ENCODE results near the gene ABI1. TPM values are rescaled to one million over a fixed set of nuclear protein-coding genes. Genes with fewer than 3 reads are reported as not detected.

ABI1 gene
- polyA plus RNA-seq, 1 donor from 2014 or later: 50.4 TPM

GRCh38 chr10:26781797-26782196, 79.0 kb downstream of the ABI1 start:
- Histone ChIP-seq H3K9ac (ENCODE audit: low read length) (no peak overlapping the region), H3K79me2 (replicated peaks; ENCODE audit: insufficient read depth, low read length) (no peaks in the 10 kb centered on the region), H3F3A (ENCODE audit: insufficient read depth, low read length, poor library complexity, severe bottlenecking) (no peaks in the 10 kb centered on the region), H3K9me2 (ENCODE audit: insufficient read depth, low read length) (no peaks in the 10 kb centered on the region), H3K9me3 (ENCODE audit: low read length) (no peaks in the 10 kb centered on the region), H3K4me3 (ENCODE audit: low read length) (no peak overlapping the region), H3K27ac (ENCODE audit: low read length) (no peak overlapping the region), H3K4me2 (ENCODE audit: low read length) (no peak overlapping the region), H3K36me3 (ENCODE audit: insufficient read depth, low read length) (no peaks in the 10 kb centered on the region), H4K20me1 (ENCODE audit: insufficient read depth) (no peaks in the 10 kb centered on the region), H3K27me3 (ENCODE audit: insufficient read depth, low read depth, low read length) (no peaks in the 10 kb centered on the region), H2AFZ (ENCODE audit: low read depth, low read length) (no peak overlapping the region)
- no peak for TF ChIP-seq EP300 (conservative IDR thresholded peaks at IDR 0.05; ENCODE audit: poor library complexity, severe bottlenecking)
- TF ChIP-seq EZH2 (IDR thresholded peaks at IDR 0.05; ENCODE audit: borderline replicate concordance, insufficient read depth, low read length, poor library complexity, severe bottlenecking): no peak
- no peak for TF ChIP-seq POLR2AphosphoS5 (IDR thresholded peaks at IDR 0.05)

- H3K4me2 ChIP-seq (ENCODE audit: low read length): no peak overlapping the region
- H3K4me3 ChIP-seq (ENCODE audit: low read length): no peak overlapping the region
- no peaks in the 10 kb centered on the region for H3K9me2 ChIP-seq (ENCODE audit: insufficient read depth, low read length)
- no peaks in the 10 kb centered on the region for H3K79me2 ChIP-seq (replicated peaks; ENCODE audit: insufficient read depth, low read length)
- TF ChIP-seq, protein P1, sequence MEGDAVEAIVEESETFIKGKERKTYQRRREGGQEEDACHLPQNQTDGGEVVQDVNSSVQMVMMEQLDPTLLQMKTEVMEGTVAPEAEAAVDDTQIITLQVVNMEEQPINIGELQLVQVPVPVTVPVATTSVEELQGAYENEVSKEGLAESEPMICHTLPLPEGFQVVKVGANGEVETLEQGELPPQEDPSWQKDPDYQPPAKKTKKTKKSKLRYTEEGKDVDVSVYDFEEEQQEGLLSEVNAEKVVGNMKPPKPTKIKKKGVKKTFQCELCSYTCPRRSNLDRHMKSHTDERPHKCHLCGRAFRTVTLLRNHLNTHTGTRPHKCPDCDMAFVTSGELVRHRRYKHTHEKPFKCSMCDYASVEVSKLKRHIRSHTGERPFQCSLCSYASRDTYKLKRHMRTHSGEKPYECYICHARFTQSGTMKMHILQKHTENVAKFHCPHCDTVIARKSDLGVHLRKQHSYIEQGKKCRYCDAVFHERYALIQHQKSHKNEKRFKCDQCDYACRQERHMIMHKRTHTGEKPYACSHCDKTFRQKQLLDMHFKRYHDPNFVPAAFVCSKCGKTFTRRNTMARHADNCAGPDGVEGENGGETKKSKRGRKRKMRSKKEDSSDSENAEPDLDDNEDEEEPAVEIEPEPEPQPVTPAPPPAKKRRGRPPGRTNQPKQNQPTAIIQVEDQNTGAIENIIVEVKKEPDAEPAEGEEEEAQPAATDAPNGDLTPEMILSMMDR (IDR thresholded peaks at IDR 0.05; ENCODE audit: poor library complexity, severe bottlenecking): no peak
- TF ChIP-seq TAF1 (IDR thresholded peaks at IDR 0.05; ENCODE audit: low read depth) (no peak), RAD21 (conservative IDR thresholded peaks at IDR 0.05) (no peak), POLR2AphosphoS5 (IDR thresholded peaks at IDR 0.05) (no peak), MXI1 (conservative IDR thresholded peaks at IDR 0.05; ENCODE audit: poor library complexity, severe bottlenecking) (no peak)
- TF ChIP-seq, protein P2, sequence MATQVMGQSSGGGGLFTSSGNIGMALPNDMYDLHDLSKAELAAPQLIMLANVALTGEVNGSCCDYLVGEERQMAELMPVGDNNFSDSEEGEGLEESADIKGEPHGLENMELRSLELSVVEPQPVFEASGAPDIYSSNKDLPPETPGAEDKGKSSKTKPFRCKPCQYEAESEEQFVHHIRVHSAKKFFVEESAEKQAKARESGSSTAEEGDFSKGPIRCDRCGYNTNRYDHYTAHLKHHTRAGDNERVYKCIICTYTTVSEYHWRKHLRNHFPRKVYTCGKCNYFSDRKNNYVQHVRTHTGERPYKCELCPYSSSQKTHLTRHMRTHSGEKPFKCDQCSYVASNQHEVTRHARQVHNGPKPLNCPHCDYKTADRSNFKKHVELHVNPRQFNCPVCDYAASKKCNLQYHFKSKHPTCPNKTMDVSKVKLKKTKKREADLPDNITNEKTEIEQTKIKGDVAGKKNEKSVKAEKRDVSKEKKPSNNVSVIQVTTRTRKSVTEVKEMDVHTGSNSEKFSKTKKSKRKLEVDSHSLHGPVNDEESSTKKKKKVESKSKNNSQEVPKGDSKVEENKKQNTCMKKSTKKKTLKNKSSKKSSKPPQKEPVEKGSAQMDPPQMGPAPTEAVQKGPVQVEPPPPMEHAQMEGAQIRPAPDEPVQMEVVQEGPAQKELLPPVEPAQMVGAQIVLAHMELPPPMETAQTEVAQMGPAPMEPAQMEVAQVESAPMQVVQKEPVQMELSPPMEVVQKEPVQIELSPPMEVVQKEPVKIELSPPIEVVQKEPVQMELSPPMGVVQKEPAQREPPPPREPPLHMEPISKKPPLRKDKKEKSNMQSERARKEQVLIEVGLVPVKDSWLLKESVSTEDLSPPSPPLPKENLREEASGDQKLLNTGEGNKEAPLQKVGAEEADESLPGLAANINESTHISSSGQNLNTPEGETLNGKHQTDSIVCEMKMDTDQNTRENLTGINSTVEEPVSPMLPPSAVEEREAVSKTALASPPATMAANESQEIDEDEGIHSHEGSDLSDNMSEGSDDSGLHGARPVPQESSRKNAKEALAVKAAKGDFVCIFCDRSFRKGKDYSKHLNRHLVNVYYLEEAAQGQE (IDR thresholded peaks at IDR 0.05; ENCODE audit: borderline replicate concordance): no peak
- H2AFZ ChIP-seq (ENCODE audit: low read depth, low read length): no peak overlapping the region
- no peaks in the 10 kb centered on the region for H3K36me3 ChIP-seq (ENCODE audit: insufficient read depth, low read length)
- H3K9me3 ChIP-seq (ENCODE audit: low read length): no peaks in the 10 kb centered on the region
- no peaks in the 10 kb centered on the region for H3K27me3 ChIP-seq (ENCODE audit: insufficient read depth, low read depth, low read length)
- no peak overlapping the region for H3K9ac ChIP-seq (ENCODE audit: low read length)
- no peaks in the 10 kb centered on the region for H3F3A ChIP-seq (ENCODE audit: insufficient read depth, low read length, poor library complexity, severe bottlenecking)
- no peak overlapping the region for H3K27ac ChIP-seq (ENCODE audit: low read length)
- H4K20me1 ChIP-seq (ENCODE audit: insufficient read depth): no peaks in the 10 kb centered on the region
Observed at GRCh38 chr10:26780793-26781601, 79.8 kb downstream of the ABI1 start.
